HG03432 (cell line): Measurements from ENCODE around the gene CREB5.
A peak's percentile ranks its signal among the peaks of the same experiment; 100 is the strongest.
"Not testable (repeated sequence)": the region's sequence is repeated elsewhere in the genome, so short reads cannot be mapped to it uniquely, and the experiment has no call there.

Experiments used
- ATAC-seq: cut with Tn5 transposase; IDR thresholded peaks from one replicate; pipeline ENCODE4 v1.9.1; 2021; ENCODE audit warnings: mild to moderate bottlenecking, moderate library complexity; ENCODE audit not compliant: unreplicated experiment

The CREB5 gene

GRCh38 chr7:28793381-28794085 lies 381.2 kb downstream of the CREB5 start:
- no peak for ATAC-seq

GRCh38 chr7:28798274-28798673 lies 386.0 kb downstream of the CREB5 start:
- no peak for ATAC-seq

GRCh38 chr7:28799619-28800018 lies 387.3 kb downstream of the CREB5 start:
- ATAC-seq, result no peak

- ATAC-seq, result no peak
These were observed 387.8 kb downstream of the CREB5 start for GRCh38 chr7:28800150-28800549.

GRCh38 chr7:28802450-28802849 lies 390.1 kb downstream of the CREB5 start:
- ATAC-seq, result no peak

- no peak for ATAC-seq
These were observed 391.8 kb downstream of the CREB5 start for GRCh38 chr7:28804157-28804556.

- ATAC-seq, result no peak
These were observed 392.7 kb downstream of the CREB5 start for GRCh38 chr7:28804990-28805389.

- ATAC-seq, result no peak
These were observed 394.5 kb downstream of the CREB5 start for GRCh38 chr7:28806841-28807240.

- ATAC-seq, result no peak
These were observed 395.2 kb downstream of the CREB5 start for GRCh38 chr7:28807396-28807994.

- ATAC-seq, result peak; percentile 45
These were observed 396.6 kb downstream of the CREB5 start for GRCh38 chr7:28808796-28809533.

- ATAC-seq, result no peak
These were observed 398.7 kb downstream of the CREB5 start for GRCh38 chr7:28811008-28811407.

GRCh38 chr7:28811701-28812430 lies 399.5 kb downstream of the CREB5 start:
- ATAC-seq, result no peak

- ATAC-seq, result no peak
These were observed 400.3 kb downstream of the CREB5 start for GRCh38 chr7:28812616-28813015.

GRCh38 chr7:28813243-28813962 lies 401.1 kb downstream of the CREB5 start:
- ATAC-seq, result no peak

GRCh38 chr7:28815369-28815927 lies 403.1 kb downstream of the CREB5 start:
- ATAC-seq, result peak; percentile 47

- peak; percentile 87 for ATAC-seq
These were observed 403.6 kb downstream of the CREB5 start for GRCh38 chr7:28815928-28816373.

GRCh38 chr7:28818996-28819395 lies 406.7 kb downstream of the CREB5 start:
- ATAC-seq, result no peak

GRCh38 chr7:28823582-28823981 lies 411.3 kb downstream of the CREB5 start:
- ATAC-seq, result no peak

GRCh38 chr7:28825817-28826448 lies 413.6 kb downstream of the CREB5 start:
- ATAC-seq, result not testable (repeated sequence)

- no peak for ATAC-seq
These were observed 418.5 kb downstream of the CREB5 start for GRCh38 chr7:28830846-28831245.
